ENCODE measurements around the gene DIPK1B.

GRCh38 chr9:136747161-136748060, 35.0 kb downstream of the DIPK1B start:
- no peak for TF ChIP-seq CTCF (IDR thresholded peaks at IDR 0.05; ENCODE audit: borderline replicate concordance, extremely low read depth, low read length, poor library complexity, severe bottlenecking)
- TF ChIP-seq EZH2 (IDR thresholded peaks at IDR 0.05; ENCODE audit: borderline replicate concordance, low read depth, low read length, severe bottlenecking) = no peak
